Mucosa of rectum (tissue), 2 donors: Measurements from ENCODE around the gene RFX2.

Source experiments
- H3K27ac ChIP-seq, 2 donors: one replicate each; pipeline ENCODE4 v1.7.0; 2013; ENCODE audit warnings: inconsistent platforms in 2 of 2, low read depth in 2 of 2, low read length in 2 of 2
- H3K27me3 ChIP-seq, 2 donors: one replicate each; pipeline ENCODE4 v1.7.0; 2013; ENCODE audit warnings: low read length in 2 of 2; ENCODE audit not compliant: control insufficient read depth in 2 of 2, insufficient read depth in 2 of 2
- H3K36me3 ChIP-seq, 2 donors: one replicate each; pipeline ENCODE4 v1.7.0; 2013; ENCODE audit warnings: low read length in 2 of 2; ENCODE audit not compliant: control insufficient read depth in 2 of 2, insufficient read depth in 2 of 2
- H3K4me1 ChIP-seq, 2 donors: one replicate each; pipeline ENCODE4 v1.7.0; 2013; ENCODE audit warnings: low read length in 2 of 2, mild to moderate bottlenecking in 1 of 2; ENCODE audit not compliant: control insufficient read depth in 2 of 2, insufficient read depth in 2 of 2
- H3K4me3 ChIP-seq, 2 donors: one replicate each; pipeline ENCODE4 v1.7.0; 2013; ENCODE audit warnings: low read length in 2 of 2
- H3K9ac ChIP-seq, 2 donors: one replicate each; pipeline ENCODE4 v1.7.0; 2013; ENCODE audit warnings: low read length in 2 of 2, low read depth in 1 of 2, mild to moderate bottlenecking in 1 of 2
- H3K9me3 ChIP-seq, 2 donors: one replicate each; pipeline ENCODE4 v1.7.0; 2013; ENCODE audit warnings: low read length in 2 of 2; ENCODE audit not compliant: control insufficient read depth in 2 of 2
- donor health status: healthy.
- donor health status: Normal muscosa, but diverticular disease.

RFX2 gene

GRCh38 chr19:6095760-6096159 lies 14.5 kb downstream of the RFX2 start:
- Histone ChIP-seq H3K9me3 (no peaks in the 10 kb centered on the region), H3K4me3 (no peak overlapping the region), H3K36me3 (no peaks in the 10 kb centered on the region), H3K27ac (no peak overlapping the region), H3K9ac (no peak overlapping the region), H3K4me1 (peaks cover 19 to 21% of the 10 kb centered on the region in 2 donors), H3K27me3 (no peaks in the 10 kb centered on the region)

GRCh38 chr19:6092329-6093286 lies 17.7 kb downstream of the RFX2 start:
- Histone ChIP-seq H3K27me3 (no peaks in the 10 kb centered on the region), H3K4me1 (peaks cover 31% of the 10 kb centered on the region in 2 donors), H3K9me3 (no peaks in the 10 kb centered on the region), H3K4me3 (peak overlapping the region; percentile 49 to 62), H3K36me3 (no peaks in the 10 kb centered on the region), H3K27ac (peak overlapping the region; percentile 88 to 99), H3K9ac (peak overlapping the region; percentile 20 to 78)

GRCh38 chr19:6091771-6092291 lies 18.5 kb downstream of the RFX2 start:
- Histone ChIP-seq H3K36me3 (no peaks in the 10 kb centered on the region), H3K4me3 (peak overlapping the region; percentile 49 to 62), H3K27me3 (no peaks in the 10 kb centered on the region), H3K9me3 (no peaks in the 10 kb centered on the region), H3K27ac (peak overlapping the region; percentile 88 to 99), H3K4me1 (peaks cover 39% of the 10 kb centered on the region in 2 donors), H3K9ac (peak overlapping the region; percentile 70 to 78)

GRCh38 chr19:6090634-6091033 lies 19.7 kb downstream of the RFX2 start:
- peaks cover 39 to 43% of the 10 kb centered on the region in 2 donors for H3K4me1 ChIP-seq
- H3K9me3 ChIP-seq: no peaks in the 10 kb centered on the region
- peak overlapping the region; percentile 88 to 99 for H3K27ac ChIP-seq
- H3K9ac ChIP-seq: peak overlapping the region in 1 of 2 donors; percentile 78
- H3K27me3 ChIP-seq: no peaks in the 10 kb centered on the region
- no peaks in the 10 kb centered on the region for H3K36me3 ChIP-seq
- no peak overlapping the region for H3K4me3 ChIP-seq

- Histone ChIP-seq H3K27ac (peak overlapping the region; percentile 88 to 92), H3K36me3 (no peaks in the 10 kb centered on the region), H3K4me1 (peaks cover 39 to 43% of the 10 kb centered on the region in 2 donors), H3K9me3 (no peaks in the 10 kb centered on the region), H3K27me3 (no peaks in the 10 kb centered on the region), H3K4me3 (peak overlapping the region in 1 of 2 donors; percentile 54), H3K9ac (peak overlapping the region; percentile 17 to 63)
These were observed 21.7 kb downstream of the RFX2 start for GRCh38 chr19:6088602-6089049.

DNA sequence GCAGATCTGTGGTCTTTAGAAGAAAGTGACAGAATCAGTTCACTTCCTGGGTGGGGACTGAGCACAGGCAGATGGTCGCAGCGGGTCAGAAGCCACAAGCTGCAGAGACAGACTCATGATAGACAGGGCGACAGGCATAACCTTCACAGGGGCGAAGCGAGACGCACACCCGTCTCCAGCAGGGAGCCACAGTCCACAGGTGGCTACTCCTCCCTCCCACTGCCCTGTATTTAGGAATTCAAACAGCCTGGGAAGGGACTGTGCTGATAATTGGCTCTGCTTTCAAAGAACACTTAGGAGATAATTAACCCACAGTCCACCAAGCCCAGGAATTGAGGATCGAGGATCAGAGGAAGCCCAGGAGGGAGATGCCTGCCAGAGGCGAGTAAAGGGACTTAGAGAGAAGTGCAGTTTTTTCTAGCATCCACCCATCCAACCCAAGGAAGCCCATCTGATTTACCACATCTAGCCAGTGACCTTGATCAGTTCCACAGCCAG lies 23.2 kb downstream of the RFX2 start:
- peak overlapping the region; percentile 47 to 54 for H3K4me3 ChIP-seq
- H3K36me3 ChIP-seq: no peaks in the 10 kb centered on the region
- peak overlapping the region; percentile 88 to 92 for H3K27ac ChIP-seq
- H3K9me3 ChIP-seq: no peaks in the 10 kb centered on the region
- no peaks in the 10 kb centered on the region for H3K27me3 ChIP-seq
- H3K9ac ChIP-seq: peak overlapping the region; percentile 17 to 63
- H3K4me1 ChIP-seq: peaks cover 30 to 35% of the 10 kb centered on the region in 2 donors

GRCh38 chr19:6086068-6086788 lies 24.1 kb downstream of the RFX2 start:
- Histone ChIP-seq H3K4me1 (peaks cover 26% of the 10 kb centered on the region in 2 donors), H3K27me3 (no peaks in the 10 kb centered on the region), H3K9ac (peak overlapping the region in 1 of 2 donors; percentile 63), H3K9me3 (no peaks in the 10 kb centered on the region), H3K27ac (peak overlapping the region in 1 of 2 donors; percentile 92), H3K4me3 (no peak overlapping the region), H3K36me3 (no peaks in the 10 kb centered on the region)

GRCh38 chr19:6084821-6085220 lies 25.5 kb downstream of the RFX2 start:
- Histone ChIP-seq H3K36me3 (no peaks in the 10 kb centered on the region), H3K27ac (no peak overlapping the region), H3K9ac (no peak overlapping the region), H3K4me3 (no peak overlapping the region), H3K27me3 (no peaks in the 10 kb centered on the region), H3K4me1 (peaks cover 22% of the 10 kb centered on the region in 2 donors), H3K9me3 (no peaks in the 10 kb centered on the region)

- H3K4me3 ChIP-seq: no peak overlapping the region
- no peak overlapping the region for H3K27ac ChIP-seq
- no peak overlapping the region for H3K9ac ChIP-seq
- H3K27me3 ChIP-seq: no peaks in the 10 kb centered on the region
- H3K4me1 ChIP-seq: no peaks in the 10 kb centered on the region
- H3K36me3 ChIP-seq: no peaks in the 10 kb centered on the region
- no peaks in the 10 kb centered on the region for H3K9me3 ChIP-seq
These were observed 31.2 kb downstream of the RFX2 start for GRCh38 chr19:6079107-6079506.
